ENCODE results near the gene FAM193A.

FAM193A gene

DNA sequence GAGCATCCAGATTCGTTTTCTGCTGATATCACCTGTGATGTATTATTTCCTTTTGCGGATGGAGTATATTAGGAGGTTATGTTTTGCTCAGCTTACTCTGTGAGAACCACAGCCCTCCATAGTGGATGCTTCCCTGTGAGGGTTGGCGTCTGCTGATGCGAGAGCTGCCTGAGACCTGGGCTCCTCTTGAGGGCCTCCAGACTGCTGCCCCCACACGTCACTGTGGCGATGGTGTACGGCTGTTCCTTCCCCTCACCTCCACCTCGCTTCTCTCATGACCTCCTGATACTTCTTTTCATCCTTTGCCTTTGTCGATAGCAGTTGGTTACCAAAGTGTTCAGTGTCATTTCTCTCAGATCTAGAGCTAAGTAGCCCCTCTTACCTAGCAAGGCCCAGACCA, 148.0 kb downstream of the FAM193A start:
- Histone ChIP-seq H3K36me3 (ENCODE audit: control insufficient read depth, insufficient read depth, low read length) (peaks cover 16% of the 10 kb centered on the region), H3K4me3 (ENCODE audit: low read length) (no peak overlapping the region), H3K4me1 (ENCODE audit: control insufficient read depth, insufficient read depth, low read length) (no peaks in the 10 kb centered on the region), H3K9ac (ENCODE audit: low read length) (no peak overlapping the region), H3K27me3 (ENCODE audit: control insufficient read depth, insufficient read depth, low read length) (no peaks in the 10 kb centered on the region), H3K27ac (ENCODE audit: low read depth, low read length) (no peak overlapping the region)

DNA sequence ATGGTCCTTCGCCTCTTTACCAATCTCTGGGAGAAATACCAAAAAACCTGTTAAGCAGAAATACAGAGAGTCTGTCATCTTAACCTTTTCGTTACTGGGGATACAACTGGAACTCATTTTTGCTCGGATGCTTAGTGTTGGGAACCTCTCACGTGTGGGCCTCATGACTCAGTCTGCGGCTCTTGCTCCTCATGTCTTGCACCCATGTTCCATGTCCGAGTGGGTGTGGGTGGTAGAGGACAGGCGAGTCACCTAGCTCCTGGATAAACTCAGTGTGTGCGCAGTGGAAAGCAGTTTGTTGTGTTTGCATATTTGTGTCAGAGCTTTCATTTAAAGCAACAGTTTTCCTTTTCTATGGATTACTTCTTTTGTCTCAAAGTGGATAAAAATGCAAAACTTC, 149.1 kb downstream of the FAM193A start:
- Histone ChIP-seq H3K4me1 (ENCODE audit: control insufficient read depth, insufficient read depth, low read length) (no peaks in the 10 kb centered on the region), H3K27ac (ENCODE audit: low read depth, low read length) (no peak overlapping the region), H3K4me3 (ENCODE audit: low read length) (no peak overlapping the region), H3K27me3 (ENCODE audit: control insufficient read depth, insufficient read depth, low read length) (no peaks in the 10 kb centered on the region), H3K36me3 (ENCODE audit: control insufficient read depth, insufficient read depth, low read length) (peaks cover 20% of the 10 kb centered on the region), H3K9ac (ENCODE audit: low read length) (no peak overlapping the region)

DNA sequence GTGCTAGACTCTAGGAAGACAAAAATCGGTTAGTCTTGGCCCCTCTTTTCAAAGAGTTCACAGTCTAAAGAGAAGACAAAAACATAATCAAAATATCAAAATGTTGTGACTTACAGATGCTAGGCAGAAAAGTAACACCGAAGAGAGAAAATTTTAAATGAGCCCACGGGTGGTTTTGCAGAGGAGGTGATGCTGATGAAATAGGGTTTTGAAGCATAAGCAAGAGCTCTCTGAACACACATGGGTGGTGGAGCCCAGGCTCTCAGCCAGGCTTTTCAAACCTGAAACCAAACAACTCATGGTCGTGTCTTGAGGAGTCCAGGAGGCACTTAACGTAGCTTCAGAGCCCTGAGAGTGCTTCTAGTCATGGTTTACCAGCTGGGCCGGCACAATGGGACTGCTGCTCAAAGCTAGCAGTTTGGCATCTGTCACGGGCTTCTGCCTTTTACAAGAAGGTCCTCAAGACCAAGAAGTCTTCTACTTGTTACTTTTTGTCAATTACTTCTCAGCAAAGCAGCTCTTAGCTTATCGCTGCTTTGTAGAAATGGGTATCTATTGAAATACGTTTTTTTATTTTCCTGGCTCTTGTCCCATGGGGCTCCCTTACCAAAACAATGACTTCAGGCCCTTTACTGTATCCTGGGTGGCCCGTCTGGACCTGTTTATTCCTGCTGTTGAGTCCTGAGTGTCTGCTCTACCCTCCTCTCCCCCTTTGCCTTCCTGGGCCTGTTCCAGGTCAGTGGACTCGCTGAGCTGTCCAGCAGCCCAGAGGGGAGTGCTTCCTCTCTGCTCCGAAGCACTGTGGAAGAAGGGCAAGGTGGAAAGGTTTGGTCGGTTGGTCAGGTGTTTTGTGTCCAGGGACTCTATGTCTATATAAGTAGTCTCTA, 150.2 kb downstream of the FAM193A start:
- H3K27ac ChIP-seq (ENCODE audit: low read depth, low read length): no peak overlapping the region
- peaks cover 30% of the 10 kb centered on the region for H3K36me3 ChIP-seq (ENCODE audit: control insufficient read depth, insufficient read depth, low read length)
- H3K9ac ChIP-seq (ENCODE audit: low read length): no peak overlapping the region

DNA sequence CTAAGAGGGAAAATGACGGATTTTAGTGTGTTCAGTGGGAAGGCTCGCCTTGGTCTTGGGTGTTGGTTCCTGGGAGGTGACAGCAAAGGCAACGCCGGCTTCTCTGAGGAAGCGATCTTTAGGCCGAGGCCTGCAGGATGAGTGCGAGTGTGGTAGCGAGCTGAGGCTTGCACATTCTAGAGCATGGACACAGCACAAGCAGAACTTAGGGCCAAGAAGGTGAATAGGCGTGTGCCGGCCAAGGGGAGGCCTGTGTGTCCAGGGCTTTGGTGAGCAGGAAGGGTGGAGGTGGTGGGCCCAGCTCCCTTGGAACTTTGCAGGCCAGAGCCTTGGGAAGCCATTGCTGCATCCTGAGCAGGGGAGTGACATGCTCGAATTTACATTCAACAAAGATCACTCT, 151.8 kb downstream of the FAM193A start:
- Histone ChIP-seq H3K4me3 (ENCODE audit: low read length) (no peak overlapping the region), H3K36me3 (ENCODE audit: control insufficient read depth, insufficient read depth, low read length) (peaks cover 33% of the 10 kb centered on the region)

More for the DNA sequence above, 150.2 kb downstream of the FAM193A start:
- no peaks in the 10 kb centered on the region for H3K27me3 ChIP-seq (ENCODE audit: control insufficient read depth, insufficient read depth, low read length)
- no peak overlapping the region for H3K4me3 ChIP-seq (ENCODE audit: low read length)
- no peaks in the 10 kb centered on the region for H3K4me1 ChIP-seq (ENCODE audit: control insufficient read depth, insufficient read depth, low read length)

DNA sequence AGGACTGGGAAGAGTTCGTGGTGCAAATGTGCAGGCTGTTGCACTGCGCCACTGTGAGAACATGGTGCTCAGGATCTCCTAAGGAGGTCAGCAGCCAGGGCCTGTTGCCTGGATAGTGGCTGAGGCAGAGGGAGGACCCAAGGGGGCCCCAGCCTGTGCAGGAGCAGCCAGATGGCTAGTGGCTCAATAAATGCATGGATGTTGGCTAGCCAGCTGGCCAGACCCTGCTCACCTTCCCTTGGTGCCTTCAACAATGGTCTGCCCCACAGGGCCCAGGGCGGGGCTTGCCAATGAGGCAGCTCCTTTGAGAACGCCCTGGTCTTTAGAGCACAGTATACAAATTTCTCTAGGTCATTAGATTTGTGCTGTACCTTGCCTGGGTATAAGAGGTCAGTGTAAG, 152.2 kb downstream of the FAM193A start:
- no peaks in the 10 kb centered on the region for H3K4me1 ChIP-seq (ENCODE audit: control insufficient read depth, insufficient read depth, low read length)
- H3K9ac ChIP-seq (ENCODE audit: low read length): no peak overlapping the region
- peaks cover 37% of the 10 kb centered on the region for H3K36me3 ChIP-seq (ENCODE audit: control insufficient read depth, insufficient read depth, low read length)
- H3K27ac ChIP-seq (ENCODE audit: low read depth, low read length): no peak overlapping the region
- H3K4me3 ChIP-seq (ENCODE audit: low read length): no peak overlapping the region
- H3K27me3 ChIP-seq (ENCODE audit: control insufficient read depth, insufficient read depth, low read length): no peaks in the 10 kb centered on the region

More for the DNA sequence above, 151.8 kb downstream of the FAM193A start:
- Histone ChIP-seq H3K27ac (ENCODE audit: low read depth, low read length) (no peak overlapping the region), H3K9ac (ENCODE audit: low read length) (no peak overlapping the region), H3K4me1 (ENCODE audit: control insufficient read depth, insufficient read depth, low read length) (no peaks in the 10 kb centered on the region), H3K27me3 (ENCODE audit: control insufficient read depth, insufficient read depth, low read length) (no peaks in the 10 kb centered on the region)

DNA sequence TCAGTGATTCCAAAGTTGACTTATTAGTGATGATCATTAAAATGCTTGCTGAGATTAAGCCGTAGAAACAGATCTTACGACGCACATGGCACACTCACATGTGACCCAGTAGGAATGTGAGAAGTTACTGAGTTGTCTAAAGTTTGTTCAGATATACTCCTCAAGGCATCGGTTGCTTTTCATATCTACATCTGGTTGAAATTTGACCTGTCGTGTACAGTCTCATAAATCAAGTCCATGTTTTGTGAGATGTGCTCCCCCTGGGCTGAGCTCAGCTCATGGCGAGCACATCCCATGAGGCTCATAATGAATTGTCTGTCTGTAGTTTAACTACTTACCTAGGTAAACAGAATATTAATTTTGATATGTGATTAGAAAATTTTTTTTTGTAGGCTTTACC, 152.7 kb downstream of the FAM193A start:
- H3K4me1 ChIP-seq (ENCODE audit: control insufficient read depth, insufficient read depth, low read length): no peaks in the 10 kb centered on the region
- H3K36me3 ChIP-seq (ENCODE audit: control insufficient read depth, insufficient read depth, low read length): peaks cover 41% of the 10 kb centered on the region
- H3K27ac ChIP-seq (ENCODE audit: low read depth, low read length): no peak overlapping the region
- H3K4me3 ChIP-seq (ENCODE audit: low read length): no peak overlapping the region
- H3K9ac ChIP-seq (ENCODE audit: low read length): no peak overlapping the region
- H3K27me3 ChIP-seq (ENCODE audit: control insufficient read depth, insufficient read depth, low read length): no peaks in the 10 kb centered on the region

DNA sequence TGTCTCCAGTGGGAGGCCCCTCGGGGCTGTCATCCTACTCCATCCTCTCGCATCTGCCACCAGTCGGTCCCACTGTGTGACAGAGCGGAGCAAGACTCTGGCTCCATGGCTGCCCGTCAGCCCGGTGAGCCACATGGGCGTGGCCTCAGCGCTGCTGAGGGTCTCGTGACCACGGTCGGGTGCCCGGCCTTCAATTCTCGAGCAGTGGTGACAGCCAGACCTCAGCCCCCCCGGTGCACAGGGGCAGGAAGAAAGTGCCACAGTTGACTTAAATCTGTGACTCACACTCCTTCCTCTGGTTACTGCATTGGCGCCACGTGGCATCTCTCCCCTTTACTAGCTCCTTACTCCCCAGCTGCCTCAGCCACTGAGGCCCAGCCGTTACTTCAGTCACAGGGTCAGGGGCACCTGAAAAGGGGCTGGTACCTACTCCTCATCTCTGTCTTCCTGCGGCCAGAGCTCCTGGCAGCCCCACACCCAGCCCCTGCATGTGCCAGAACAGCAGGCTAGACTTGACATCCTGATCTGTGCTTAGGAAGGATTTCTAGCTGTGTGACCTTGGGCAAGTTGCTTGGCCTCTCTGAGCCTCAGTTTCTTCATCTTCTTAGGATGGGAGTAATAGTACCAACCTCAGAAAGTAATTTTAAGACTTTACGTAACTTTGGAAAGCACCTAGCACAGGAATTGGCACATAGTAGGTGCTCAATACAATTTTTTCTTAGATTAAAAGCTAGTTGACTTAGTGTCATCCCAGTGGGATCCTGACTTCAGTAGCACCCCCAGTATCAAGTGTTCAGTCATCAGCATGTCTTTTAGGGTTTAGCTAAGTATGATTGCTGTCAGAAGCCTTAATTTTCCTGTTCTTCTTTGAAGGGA, 153.6 kb downstream of the FAM193A start:
- no peaks in the 10 kb centered on the region for H3K27me3 ChIP-seq (ENCODE audit: control insufficient read depth, insufficient read depth, low read length)
- H3K4me1 ChIP-seq (ENCODE audit: control insufficient read depth, insufficient read depth, low read length): no peaks in the 10 kb centered on the region
- no peak overlapping the region for H3K4me3 ChIP-seq (ENCODE audit: low read length)
- H3K9ac ChIP-seq (ENCODE audit: low read length): no peak overlapping the region
- H3K27ac ChIP-seq (ENCODE audit: low read depth, low read length): no peak overlapping the region
- peaks cover 42% of the 10 kb centered on the region for H3K36me3 ChIP-seq (ENCODE audit: control insufficient read depth, insufficient read depth, low read length)

DNA sequence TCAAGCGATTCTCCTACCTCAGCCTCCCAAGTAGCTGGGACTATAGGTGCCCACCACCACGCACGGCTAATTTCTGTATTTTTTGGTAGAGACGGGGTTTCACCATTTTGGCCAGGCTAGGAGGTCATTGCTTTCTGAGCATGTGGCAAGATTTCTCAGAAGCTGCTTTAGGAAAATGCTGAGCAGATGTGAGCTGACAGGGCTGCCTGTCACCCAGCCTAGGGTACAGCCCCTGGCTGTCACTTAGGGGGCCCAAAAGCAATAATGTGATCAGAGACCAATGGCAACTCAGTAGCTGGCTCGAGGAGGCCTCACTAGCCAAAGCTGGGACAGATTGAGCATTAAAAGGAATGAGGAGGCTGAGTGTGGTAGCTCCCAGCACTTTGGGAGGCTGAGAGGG, 154.9 kb downstream of the FAM193A start:
- Histone ChIP-seq H3K27ac (ENCODE audit: low read depth, low read length) (no peak overlapping the region), H3K27me3 (ENCODE audit: control insufficient read depth, insufficient read depth, low read length) (no peaks in the 10 kb centered on the region), H3K4me3 (ENCODE audit: low read length) (no peak overlapping the region), H3K4me1 (ENCODE audit: control insufficient read depth, insufficient read depth, low read length) (no peaks in the 10 kb centered on the region), H3K36me3 (ENCODE audit: control insufficient read depth, insufficient read depth, low read length) (peaks cover 51% of the 10 kb centered on the region), H3K9ac (ENCODE audit: low read length) (no peak overlapping the region)

DNA sequence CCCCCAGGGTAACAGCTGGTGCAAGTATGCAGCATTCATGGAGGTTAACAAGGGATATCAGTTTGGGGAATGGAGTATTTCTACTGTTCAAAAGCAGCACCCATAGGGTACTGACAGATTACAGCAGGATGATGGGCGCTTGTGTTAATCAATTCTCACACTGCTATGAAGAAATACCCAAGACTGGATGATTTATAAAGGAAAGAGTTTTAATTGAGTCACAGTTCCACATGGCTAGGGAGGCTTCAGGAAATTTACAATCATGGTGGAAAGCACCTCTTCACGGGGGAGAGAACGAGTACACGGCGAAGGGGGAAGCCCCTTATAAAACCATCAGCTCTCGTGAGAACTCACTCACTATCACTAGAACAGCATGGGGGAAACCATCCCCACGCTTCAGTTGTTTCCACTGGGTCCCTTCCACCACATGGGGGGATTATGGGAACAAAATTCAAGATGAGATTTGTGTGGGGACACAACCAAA, 155.5 kb downstream of the FAM193A start:
- H3K9ac ChIP-seq (ENCODE audit: low read length): no peak overlapping the region

DNA sequence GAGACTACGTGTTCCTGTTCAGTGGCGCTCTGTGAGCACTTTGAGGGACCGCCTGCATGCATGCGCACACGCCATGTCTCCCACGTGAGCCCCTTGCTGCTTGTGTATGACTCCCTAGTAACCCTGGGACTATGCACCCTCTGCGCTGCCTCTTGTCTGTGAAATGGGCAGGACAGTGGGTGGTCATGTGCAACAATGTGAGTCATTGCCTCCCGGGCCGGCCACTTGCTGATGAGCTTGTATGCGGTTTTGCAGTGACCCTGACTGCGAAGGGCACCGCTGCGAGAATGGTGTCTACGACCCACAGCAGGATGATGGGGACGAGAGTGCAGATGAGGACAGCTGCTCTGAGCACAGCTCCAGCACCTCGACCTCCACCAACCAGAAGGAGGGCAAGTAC, 158.2 kb downstream of the FAM193A start:
- Histone ChIP-seq H3K4me1 (ENCODE audit: control insufficient read depth, insufficient read depth, low read length) (no peaks in the 10 kb centered on the region), H3K36me3 (ENCODE audit: control insufficient read depth, insufficient read depth, low read length) (peaks cover 57% of the 10 kb centered on the region), H3K4me3 (ENCODE audit: low read length) (no peak overlapping the region), H3K9ac (ENCODE audit: low read length) (no peak overlapping the region), H3K27me3 (ENCODE audit: control insufficient read depth, insufficient read depth, low read length) (no peaks in the 10 kb centered on the region), H3K27ac (ENCODE audit: low read depth, low read length) (no peak overlapping the region)

More for the DNA sequence above, 155.5 kb downstream of the FAM193A start:
- H3K27ac ChIP-seq (ENCODE audit: low read depth, low read length): no peak overlapping the region
- peaks cover 58% of the 10 kb centered on the region for H3K36me3 ChIP-seq (ENCODE audit: control insufficient read depth, insufficient read depth, low read length)
- no peak overlapping the region for H3K4me3 ChIP-seq (ENCODE audit: low read length)
- H3K27me3 ChIP-seq (ENCODE audit: control insufficient read depth, insufficient read depth, low read length): no peaks in the 10 kb centered on the region
- no peaks in the 10 kb centered on the region for H3K4me1 ChIP-seq (ENCODE audit: control insufficient read depth, insufficient read depth, low read length)

DNA sequence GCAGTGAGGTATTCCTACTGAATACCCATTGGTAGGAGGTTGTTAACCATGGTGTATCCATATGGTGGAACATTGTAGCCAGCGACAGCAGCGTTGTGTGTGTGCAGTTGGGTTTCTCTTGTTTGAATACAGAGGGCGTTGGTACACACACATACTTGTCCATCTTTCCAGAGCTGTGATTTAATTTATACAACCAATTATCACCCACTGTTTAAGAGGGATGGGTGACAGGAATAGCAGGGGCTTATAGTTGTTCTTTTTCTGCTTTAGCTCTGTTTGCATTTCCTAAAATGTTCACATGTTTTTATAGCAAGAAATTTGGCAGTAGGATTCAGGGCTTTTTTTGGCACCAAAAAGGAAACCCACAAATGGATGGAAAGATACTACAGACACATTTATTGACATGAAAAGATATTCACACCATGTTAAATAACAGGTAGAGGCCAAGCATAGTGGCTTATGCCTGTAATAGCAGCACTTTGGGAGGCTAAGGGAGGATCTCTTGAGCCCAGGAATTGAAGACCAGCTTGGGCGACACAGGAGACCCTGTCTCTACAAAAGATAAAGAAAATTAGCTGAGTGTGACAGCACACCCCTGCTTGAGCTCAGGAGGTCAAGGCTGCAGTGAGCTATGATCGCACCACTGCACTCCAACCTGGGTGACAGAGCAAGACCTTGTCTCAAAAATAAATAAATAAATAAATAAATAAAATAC, 159.1 kb downstream of the FAM193A start:
- H3K36me3 ChIP-seq (ENCODE audit: control insufficient read depth, insufficient read depth, low read length): peaks cover 58% of the 10 kb centered on the region

DNA sequence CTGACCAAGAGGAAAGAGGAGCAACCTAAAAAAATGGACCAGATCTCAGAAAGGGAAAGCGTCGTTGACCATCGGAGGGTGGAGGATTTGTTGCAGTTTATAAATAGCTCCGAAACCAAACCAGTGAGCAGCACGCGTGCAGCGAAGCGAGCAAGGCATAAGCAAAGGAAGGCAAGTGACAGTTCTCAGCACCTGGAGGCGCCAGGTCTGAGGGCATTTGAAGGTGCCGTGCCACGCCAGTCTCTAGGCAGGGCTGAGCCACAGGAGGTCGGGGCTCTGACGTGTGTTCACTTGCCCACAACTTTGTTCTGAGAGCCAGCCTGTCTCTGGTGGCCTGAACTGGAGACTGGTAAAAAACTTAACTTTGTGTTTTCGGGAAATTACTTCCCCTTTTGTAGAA, 160.0 kb downstream of the FAM193A start:
- H3K4me1 ChIP-seq (ENCODE audit: control insufficient read depth, insufficient read depth, low read length): no peaks in the 10 kb centered on the region
- peaks cover 49% of the 10 kb centered on the region for H3K36me3 ChIP-seq (ENCODE audit: control insufficient read depth, insufficient read depth, low read length)
- no peak overlapping the region for H3K9ac ChIP-seq (ENCODE audit: low read length)
- H3K27ac ChIP-seq (ENCODE audit: low read depth, low read length): no peak overlapping the region
- H3K27me3 ChIP-seq (ENCODE audit: control insufficient read depth, insufficient read depth, low read length): no peaks in the 10 kb centered on the region
- no peak overlapping the region for H3K4me3 ChIP-seq (ENCODE audit: low read length)

More for the DNA sequence above, 159.1 kb downstream of the FAM193A start:
- Histone ChIP-seq H3K4me3 (ENCODE audit: low read length) (no peak overlapping the region), H3K4me1 (ENCODE audit: control insufficient read depth, insufficient read depth, low read length) (no peaks in the 10 kb centered on the region), H3K9ac (ENCODE audit: low read length) (no peak overlapping the region), H3K27me3 (ENCODE audit: control insufficient read depth, insufficient read depth, low read length) (no peaks in the 10 kb centered on the region), H3K27ac (ENCODE audit: low read depth, low read length) (no peak overlapping the region)
